ENCODE data around the gene CEP44.
"Not testable (repeated sequence)": the region's sequence is repeated elsewhere in the genome, so short reads cannot be mapped to it uniquely, and the experiment has no call there.

Gene CEP44

GRCh38 chr4:174324725-174325124 lies 41.0 kb downstream of the CEP44 start:
- no peak for DNase-seq

- DNase-seq: no peak
Observed at GRCh38 chr4:174332741-174333493, 49.2 kb downstream of the CEP44 start.

DNA sequence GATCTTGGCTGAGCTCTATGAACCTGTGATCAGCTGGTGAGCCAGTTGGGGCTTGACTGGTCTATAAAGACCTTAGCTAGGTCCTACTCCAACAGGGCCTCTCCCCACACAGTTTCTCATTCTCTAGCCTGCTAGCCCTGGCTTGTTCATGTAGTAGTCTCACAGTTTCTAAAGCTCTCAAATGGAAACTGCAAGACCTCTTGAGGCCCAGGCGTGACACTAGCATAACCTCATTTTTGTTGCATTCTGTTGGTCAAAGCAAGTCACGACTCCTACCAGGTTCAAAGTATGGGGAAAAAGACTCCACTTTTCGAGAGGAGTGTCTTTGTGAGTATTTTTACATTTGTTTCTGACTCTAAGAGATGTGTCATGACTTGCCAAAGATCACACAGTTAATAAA lies 50.9 kb downstream of the CEP44 start:
- DNase-seq: no peak

- no peak for DNase-seq
Observed at GRCh38 chr4:174340714-174341113, 57.0 kb downstream of the CEP44 start.

- no peak for DNase-seq
Observed at GRCh38 chr4:174349156-174349555, 65.4 kb downstream of the CEP44 start.

DNA sequence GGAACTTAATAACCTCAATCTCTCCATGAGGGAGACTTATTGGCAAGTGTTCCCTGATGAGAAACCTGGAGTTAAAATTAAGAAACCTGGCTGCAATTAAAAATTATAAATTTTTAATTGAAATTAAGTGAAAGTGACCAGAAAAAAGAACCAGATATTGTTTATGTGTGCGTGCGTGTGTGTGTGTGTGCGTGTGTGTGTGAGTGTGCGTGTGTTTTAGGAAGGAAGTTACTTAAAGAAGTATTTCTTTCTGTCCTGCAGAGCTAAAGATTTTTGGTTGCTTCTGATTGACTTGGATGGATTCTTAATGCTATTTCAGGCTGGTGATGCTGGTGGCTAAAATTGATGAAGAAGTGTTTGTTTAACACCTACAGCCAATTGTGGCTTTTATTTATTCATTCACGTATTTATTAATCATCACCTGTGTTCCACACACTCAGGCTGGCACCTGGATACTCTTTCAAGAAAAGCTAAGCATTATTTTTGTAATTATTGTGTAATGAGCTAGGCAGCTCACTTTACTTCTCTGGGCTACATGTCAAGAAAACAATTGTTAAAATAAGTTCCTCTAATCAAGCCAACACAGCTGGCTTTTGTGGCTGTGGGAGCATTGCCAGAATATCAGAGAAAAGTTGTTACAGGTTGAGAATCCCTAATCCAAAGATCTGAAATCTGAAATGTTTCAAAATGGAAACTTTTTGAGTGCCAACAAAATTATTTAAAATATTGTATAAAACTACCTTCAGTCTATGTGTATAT lies 68.5 kb downstream of the CEP44 start:
- no peak for DNase-seq

DNA sequence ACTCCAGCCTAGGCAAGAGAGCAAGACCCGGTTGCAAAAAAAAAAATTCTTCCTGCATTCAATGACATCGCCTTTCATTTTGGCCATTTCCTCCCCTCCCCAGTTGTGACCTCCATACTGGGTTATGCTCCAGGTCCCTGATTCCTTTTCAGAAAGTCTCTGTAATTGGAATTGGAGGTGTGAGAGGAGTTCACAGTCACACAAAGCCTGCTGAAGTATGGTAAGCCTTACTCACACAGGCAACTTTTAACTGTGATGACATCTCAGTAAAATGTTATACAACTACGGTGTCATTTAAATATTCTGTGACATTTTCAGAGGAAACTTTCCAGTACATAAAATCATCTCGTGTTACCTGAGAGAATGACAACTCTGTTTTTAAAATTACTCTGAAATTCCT lies 73.6 kb downstream of the CEP44 start:
- no peak for DNase-seq

DNA sequence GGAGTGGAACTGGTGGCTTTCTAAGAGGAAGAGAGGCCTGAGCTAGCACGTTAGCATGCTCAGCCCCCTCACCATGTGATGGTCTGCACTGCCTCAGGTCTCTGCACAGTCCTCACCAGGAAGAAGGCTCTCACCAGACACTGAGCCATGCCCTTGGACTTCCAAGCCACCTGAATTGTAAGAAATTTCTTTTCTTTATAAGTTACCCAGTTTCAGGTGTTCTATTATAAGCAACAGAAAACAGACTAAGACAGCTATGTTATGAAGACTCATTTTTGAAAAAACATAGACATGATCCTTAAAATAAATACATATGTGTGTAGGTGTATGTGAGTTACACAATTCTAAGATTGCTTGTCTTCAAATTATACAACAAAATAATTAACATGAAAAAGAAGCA lies 74.7 kb downstream of the CEP44 start:
- DNase-seq: no peak

DNA sequence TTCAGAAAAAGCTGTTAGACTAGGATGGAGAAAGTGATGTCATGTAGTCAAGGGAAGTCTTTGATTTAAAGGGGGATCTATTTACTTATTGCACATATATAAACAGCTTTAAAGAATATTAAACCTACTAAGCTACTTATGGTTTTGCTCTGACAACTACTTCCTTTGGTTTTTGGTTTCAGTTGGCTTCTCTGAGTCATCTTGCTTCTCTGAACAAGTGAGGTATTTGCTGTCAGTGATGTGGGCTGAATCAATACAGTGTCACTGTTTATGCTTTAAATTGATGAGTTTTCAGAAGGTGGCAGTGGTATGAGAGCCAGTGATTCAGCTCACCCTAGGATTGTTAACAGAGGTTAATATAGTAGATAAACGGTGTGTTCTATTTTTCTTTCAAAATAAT lies 75.1 kb downstream of the CEP44 start:
- peak; percentile 84 for DNase-seq

DNA sequence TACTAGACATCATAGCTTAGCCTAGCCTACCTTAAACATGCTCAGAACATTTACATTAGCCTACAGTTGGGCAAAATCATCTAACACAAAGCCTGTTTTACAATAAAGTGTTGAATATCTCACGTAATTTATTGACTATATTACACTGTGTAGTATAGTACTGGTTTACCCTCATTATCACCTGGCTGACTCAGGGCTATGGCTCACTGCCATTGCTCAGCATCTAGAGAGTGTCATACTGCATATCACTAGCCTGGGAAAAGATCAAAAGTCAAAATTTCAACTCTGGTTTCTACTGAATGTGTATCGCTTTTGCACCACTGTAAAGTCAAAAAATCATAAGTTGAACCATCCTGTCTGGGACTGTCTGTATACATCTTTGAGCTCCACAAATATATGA lies 78.6 kb downstream of the CEP44 start:
- DNase-seq: no peak

GRCh38 chr4:174363782-174364181 lies 80.1 kb downstream of the CEP44 start:
- DNase-seq: not testable (repeated sequence)

DNA sequence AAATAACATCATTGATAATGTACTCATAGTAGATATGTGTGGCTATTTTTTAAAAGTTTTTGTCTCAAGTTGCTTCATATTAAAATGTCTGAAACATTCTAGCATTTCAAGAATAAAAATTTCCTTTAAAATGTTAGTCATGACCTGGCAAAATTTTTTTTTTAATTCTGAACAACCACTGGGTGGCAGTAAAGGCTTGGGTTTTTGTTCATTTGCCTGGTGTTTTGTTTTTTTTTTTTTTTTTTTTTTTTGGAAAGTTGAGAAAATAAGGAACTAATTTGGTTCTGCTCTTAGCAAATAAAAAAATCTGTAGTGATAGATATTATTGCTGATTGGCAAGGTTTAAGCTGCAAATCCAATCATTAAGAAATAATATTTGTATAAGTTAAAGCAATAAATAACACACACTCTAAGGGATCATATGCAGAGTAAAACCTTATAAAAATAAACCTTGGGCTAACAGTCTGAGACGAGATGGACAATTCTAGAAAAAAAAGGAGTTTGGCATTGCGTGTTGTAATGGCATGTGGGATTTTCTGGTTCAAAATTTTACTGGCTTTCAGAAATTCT lies 81.4 kb downstream of the CEP44 start:
- peak; percentile 44 for DNase-seq

GRCh38 chr4:174369985-174370384 lies 86.3 kb downstream of the CEP44 start:
- no peak for DNase-seq

DNA sequence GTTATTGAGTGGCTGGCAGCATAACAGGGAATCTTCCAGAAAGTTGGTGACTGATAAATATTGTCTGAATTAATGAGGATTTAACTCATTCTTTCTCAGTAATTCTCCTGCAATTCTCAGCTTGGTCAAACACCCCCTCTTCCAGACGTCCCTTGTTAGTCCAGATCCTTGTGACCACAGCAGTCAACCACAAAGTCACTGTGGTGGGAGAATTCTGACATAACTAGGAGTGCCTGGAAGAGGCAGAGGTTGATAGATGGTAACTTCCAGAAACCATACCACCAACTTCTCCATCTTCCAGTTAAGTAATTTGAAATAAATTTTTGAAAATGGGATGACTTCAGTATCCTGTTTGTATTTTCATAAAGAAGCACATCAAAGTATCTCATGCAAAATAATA lies 90.1 kb downstream of the CEP44 start:
- DNase-seq: no peak

- no peak for DNase-seq
Observed at GRCh38 chr4:174375422-174375821, 91.7 kb downstream of the CEP44 start.

- DNase-seq: no peak
Observed at GRCh38 chr4:174377613-174378012, 93.9 kb downstream of the CEP44 start.

GRCh38 chr4:174378951-174379350 lies 95.2 kb downstream of the CEP44 start:
- no peak for DNase-seq

- DNase-seq: not testable (repeated sequence)
Observed at GRCh38 chr4:174380206-174380605, 96.5 kb downstream of the CEP44 start.

DNA sequence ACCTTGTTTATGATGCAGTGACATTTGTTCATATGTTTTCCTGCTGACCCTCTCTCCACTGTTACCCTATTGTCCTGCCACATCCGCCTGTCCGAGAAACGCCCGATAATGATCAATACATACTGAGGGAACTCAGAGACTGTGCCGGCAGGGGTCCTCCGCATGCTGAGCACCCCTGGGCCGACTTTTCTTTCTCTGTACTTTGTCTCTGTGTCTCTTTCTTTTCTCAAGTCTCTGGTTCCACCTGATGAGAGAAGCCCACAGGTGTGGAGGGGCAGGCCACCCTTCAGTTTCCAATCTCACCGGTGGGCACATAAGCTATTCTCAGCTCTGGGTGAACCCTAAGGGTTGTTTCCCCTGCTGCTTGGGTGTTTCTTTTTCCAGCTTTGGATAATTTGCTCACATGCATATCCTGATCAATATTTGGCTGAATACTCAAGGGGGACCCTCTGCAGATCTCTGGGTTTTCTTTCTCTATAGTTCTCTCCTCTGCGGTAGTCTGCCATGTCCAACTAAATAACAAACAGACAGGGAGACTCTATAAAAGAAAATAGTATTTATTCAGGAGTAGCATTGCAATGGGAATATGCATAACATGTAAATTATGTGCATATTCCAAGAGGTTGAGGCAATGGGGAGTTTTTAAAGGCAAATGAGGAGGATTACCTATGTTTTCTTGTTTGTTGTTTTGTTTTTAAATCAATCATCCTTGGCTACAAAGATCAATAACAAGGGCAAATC lies 97.2 kb downstream of the CEP44 start:
- DNase-seq: no peak

- no peak for DNase-seq
Observed at GRCh38 chr4:174381440-174381800, 97.7 kb downstream of the CEP44 start.
